Lower leg skin (tissue), 3 donors: ENCODE data around the gene A2M.

Source experiments
- POLR2A ChIP-seq, 2 donors: fragments of 450-650 bp; IDR thresholded peaks; one replicate each; pipeline ENCODE4 v1.6.1; 2016 to 2017; ENCODE audit warnings: antibody characterized with exemption in 2 of 2, mild to moderate bottlenecking in 1 of 2, moderate library complexity in 1 of 2
- TF ChIP-seq, protein P1 (sequence below), 3 donors: fragments of 450-650 bp; IDR thresholded peaks; one replicate each; pipeline ENCODE4 v1.5.1; 2016; ENCODE audit warnings: antibody characterized with exemption in 3 of 3, mild to moderate bottlenecking in 3 of 3, moderate library complexity in 2 of 3

- TF ChIP-seq, protein P1, sequence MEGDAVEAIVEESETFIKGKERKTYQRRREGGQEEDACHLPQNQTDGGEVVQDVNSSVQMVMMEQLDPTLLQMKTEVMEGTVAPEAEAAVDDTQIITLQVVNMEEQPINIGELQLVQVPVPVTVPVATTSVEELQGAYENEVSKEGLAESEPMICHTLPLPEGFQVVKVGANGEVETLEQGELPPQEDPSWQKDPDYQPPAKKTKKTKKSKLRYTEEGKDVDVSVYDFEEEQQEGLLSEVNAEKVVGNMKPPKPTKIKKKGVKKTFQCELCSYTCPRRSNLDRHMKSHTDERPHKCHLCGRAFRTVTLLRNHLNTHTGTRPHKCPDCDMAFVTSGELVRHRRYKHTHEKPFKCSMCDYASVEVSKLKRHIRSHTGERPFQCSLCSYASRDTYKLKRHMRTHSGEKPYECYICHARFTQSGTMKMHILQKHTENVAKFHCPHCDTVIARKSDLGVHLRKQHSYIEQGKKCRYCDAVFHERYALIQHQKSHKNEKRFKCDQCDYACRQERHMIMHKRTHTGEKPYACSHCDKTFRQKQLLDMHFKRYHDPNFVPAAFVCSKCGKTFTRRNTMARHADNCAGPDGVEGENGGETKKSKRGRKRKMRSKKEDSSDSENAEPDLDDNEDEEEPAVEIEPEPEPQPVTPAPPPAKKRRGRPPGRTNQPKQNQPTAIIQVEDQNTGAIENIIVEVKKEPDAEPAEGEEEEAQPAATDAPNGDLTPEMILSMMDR (IDR thresholded peaks at IDR 0.05) = no peak
- TF ChIP-seq POLR2A (IDR thresholded peaks at IDR 0.05) = no peak
Observed at GRCh38 chr12:9043766-9044165, 72.0 kb downstream of the A2M start.
